Measurements from ENCODE around the gene TXNRD2. TPM values are rescaled to one million over a fixed set of nuclear protein-coding genes. Genes with fewer than 3 reads are reported as not detected.
A peak's percentile ranks its signal among the peaks of the same experiment; 100 is the strongest.

The TXNRD2 gene
- total RNA-seq, 1 experiment from 2014 or later: 23.0 TPM

DNA sequence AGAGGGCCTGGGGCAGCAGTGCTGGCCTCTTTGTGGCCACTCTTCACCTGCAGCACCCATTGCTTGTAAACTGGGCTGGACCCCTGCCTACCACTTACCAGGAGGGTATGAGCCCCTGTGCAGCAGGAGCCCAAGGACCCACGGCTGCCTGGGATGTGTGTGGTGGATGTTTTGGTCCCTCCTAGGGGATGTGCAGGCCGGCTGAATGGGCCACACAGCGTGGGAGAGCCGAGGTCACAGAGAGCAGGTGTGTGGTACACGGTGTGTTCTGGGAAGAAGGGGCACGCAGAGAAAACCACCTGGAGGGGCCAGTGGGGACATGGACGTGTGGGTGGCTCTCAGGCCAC lies 67.7 kb downstream of the TXNRD2 start:
- no peaks in the 10 kb centered on the region for H4K20me1 ChIP-seq (ENCODE audit: low read length)
- no peaks in the 10 kb centered on the region for H3K79me2 ChIP-seq (ENCODE audit: low read length)
- CTCF ChIA-PET: no interaction called here
- H3K4me3 ChIP-seq (ENCODE audit: low read length): no peak overlapping the region
- ATAC-seq (no peak), DNase-seq (no peak)
- no peaks in the 10 kb centered on the region for H3K9me2 ChIP-seq (replicated peaks; ENCODE audit: low read length)
- H3K4me1 ChIP-seq (ENCODE audit: insufficient read depth, low read length): peaks cover 4% of the 10 kb centered on the region; the same call in 1 of the 2 replicates
- TF ChIP-seq EZH2 (IDR thresholded peaks at IDR 0.05; ENCODE audit: low read length, unreplicated experiment) (no peak), EZH2phosphoT487 (IDR thresholded peaks at IDR 0.05; ENCODE audit: borderline replicate concordance, low read length) (no peak)
- TF ChIP-seq, protein P1, sequence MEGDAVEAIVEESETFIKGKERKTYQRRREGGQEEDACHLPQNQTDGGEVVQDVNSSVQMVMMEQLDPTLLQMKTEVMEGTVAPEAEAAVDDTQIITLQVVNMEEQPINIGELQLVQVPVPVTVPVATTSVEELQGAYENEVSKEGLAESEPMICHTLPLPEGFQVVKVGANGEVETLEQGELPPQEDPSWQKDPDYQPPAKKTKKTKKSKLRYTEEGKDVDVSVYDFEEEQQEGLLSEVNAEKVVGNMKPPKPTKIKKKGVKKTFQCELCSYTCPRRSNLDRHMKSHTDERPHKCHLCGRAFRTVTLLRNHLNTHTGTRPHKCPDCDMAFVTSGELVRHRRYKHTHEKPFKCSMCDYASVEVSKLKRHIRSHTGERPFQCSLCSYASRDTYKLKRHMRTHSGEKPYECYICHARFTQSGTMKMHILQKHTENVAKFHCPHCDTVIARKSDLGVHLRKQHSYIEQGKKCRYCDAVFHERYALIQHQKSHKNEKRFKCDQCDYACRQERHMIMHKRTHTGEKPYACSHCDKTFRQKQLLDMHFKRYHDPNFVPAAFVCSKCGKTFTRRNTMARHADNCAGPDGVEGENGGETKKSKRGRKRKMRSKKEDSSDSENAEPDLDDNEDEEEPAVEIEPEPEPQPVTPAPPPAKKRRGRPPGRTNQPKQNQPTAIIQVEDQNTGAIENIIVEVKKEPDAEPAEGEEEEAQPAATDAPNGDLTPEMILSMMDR (conservative IDR thresholded peaks at IDR 0.05; ENCODE audit: low read depth, low read length): no peak
- H3K9me3 ChIP-seq (ENCODE audit: low read length): no peaks in the 10 kb centered on the region
- no peak overlapping the region for H3K9ac ChIP-seq (ENCODE audit: low read length)
- H2AFZ ChIP-seq (ENCODE audit: low read length): no peak overlapping the region
- BruUV-seq (replicated peaks): no TSS peak
- POLR2A ChIA-PET (ENCODE audit: unreplicated experiment): no interaction called here
- H3K27ac ChIP-seq (ENCODE audit: low read length): no peak overlapping the region
- H3K4me2 ChIP-seq (ENCODE audit: low read length): no peak overlapping the region
- no peaks in the 10 kb centered on the region for H3F3A ChIP-seq (ENCODE audit: low read length, unreplicated experiment)
- no peaks in the 10 kb centered on the region for H3K27me3 ChIP-seq (ENCODE audit: low read length)
- no peaks in the 10 kb centered on the region for H3K36me3 ChIP-seq (ENCODE audit: low read depth, low read length)
- intact Hi-C loops (cut with micrococcal nuclease): no loop called here

DNA sequence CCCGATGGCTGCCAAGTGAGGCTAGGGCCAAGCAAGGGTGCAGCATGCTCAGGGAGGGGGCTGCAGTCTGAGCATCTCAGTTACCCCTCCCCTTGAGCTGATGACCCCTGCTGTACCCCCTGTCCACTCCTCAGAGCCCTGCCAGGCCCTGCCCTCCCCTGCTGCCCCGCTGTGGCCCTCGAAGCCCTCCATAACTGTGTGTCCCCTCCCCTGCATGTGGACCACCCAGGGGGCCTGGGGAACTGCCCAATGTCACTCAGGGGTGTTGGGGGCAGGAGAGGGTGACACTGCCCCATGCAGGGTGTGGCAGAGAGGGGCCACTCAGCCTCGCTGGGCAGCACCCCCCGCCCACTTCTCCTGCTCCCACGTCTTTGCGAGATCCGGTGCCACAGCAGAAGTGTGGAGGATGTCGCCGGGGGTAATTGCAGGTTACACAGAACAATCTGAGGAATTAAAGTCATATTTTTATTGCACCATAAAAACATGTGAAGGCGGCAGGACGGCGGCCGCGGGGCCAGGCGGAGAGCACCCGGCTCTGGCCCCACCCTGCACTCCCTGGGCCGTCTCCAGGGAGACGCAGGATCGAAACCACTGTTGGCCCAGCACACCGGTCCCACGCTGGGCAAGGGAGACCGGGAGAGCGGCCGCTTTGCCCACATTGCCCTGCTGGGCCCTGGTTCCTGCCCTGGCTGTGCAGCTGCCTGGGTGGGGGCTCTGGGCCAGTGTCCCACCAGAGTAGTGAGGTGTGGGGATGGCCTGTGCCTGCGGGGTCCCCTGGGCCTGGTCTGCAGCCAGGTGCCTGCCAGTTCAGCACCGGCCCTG lies 68.3 kb downstream of the TXNRD2 start:
- ATAC-seq (peak; percentile 50), DNase-seq (no peak)
- H3F3A ChIP-seq (ENCODE audit: low read length, unreplicated experiment): no peaks in the 10 kb centered on the region
- no peak overlapping the region for H3K4me2 ChIP-seq (ENCODE audit: low read length)
- no peak overlapping the region for H3K9ac ChIP-seq (ENCODE audit: low read length)
- H3K36me3 ChIP-seq (ENCODE audit: low read depth, low read length): no peaks in the 10 kb centered on the region
- H3K9me2 ChIP-seq (replicated peaks; ENCODE audit: low read length): no peaks in the 10 kb centered on the region
- H2AFZ ChIP-seq (ENCODE audit: low read length): no peak overlapping the region
- ChIA-PET POLR2A (ENCODE audit: unreplicated experiment) (no interaction called here), CTCF (no interaction called here)
- H3K9me3 ChIP-seq (ENCODE audit: low read length): no peaks in the 10 kb centered on the region
- intact Hi-C loops (cut with micrococcal nuclease): no loop called here
- no peaks in the 10 kb centered on the region for H4K20me1 ChIP-seq (ENCODE audit: low read length)
- H3K27me3 ChIP-seq (ENCODE audit: low read length): no peaks in the 10 kb centered on the region
- no peaks in the 10 kb centered on the region for H3K79me2 ChIP-seq (ENCODE audit: low read length)
- no peak overlapping the region for H3K27ac ChIP-seq (ENCODE audit: low read length)
- TF ChIP-seq EZH2phosphoT487 (IDR thresholded peaks at IDR 0.05; ENCODE audit: borderline replicate concordance, low read length) (no peak), EZH2 (IDR thresholded peaks at IDR 0.05; ENCODE audit: low read length, unreplicated experiment) (no peak)
- TF ChIP-seq, protein P1 (conservative IDR thresholded peaks at IDR 0.05; ENCODE audit: low read depth, low read length): no peak
- no peak overlapping the region for H3K4me3 ChIP-seq (ENCODE audit: low read length)
- no peaks in the 10 kb centered on the region for H3K4me1 ChIP-seq (ENCODE audit: insufficient read depth, low read length)
- no TSS peak for BruUV-seq (replicated peaks)

DNA sequence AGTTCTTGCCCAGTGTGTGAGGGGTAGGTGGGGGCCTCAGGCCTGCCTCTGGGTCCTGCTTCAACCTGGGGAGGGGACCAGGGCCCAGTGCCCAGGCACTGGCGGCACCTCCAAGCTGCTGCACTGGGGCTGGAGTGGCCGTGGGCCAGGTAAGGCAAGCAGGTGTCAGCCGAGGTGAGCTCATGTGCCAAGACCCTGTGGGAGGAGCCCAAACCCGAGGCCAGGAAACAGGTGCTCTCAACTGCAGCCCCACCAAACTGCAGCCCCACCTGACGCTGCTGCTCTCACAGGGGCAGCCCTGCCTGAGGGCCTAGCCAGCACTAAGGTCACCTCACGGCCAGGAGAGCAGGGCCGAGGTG lies 68.9 kb downstream of the TXNRD2 start:
- Histone ChIP-seq H3F3A (ENCODE audit: low read length, unreplicated experiment) (no peaks in the 10 kb centered on the region), H3K9me3 (ENCODE audit: low read length) (no peaks in the 10 kb centered on the region), H4K20me1 (ENCODE audit: low read length) (no peaks in the 10 kb centered on the region), H3K4me1 (ENCODE audit: insufficient read depth, low read length) (no peaks in the 10 kb centered on the region), H3K27ac (ENCODE audit: low read length) (no peak overlapping the region), H3K4me3 (ENCODE audit: low read length) (no peak overlapping the region), H3K79me2 (ENCODE audit: low read length) (no peaks in the 10 kb centered on the region), H3K9me2 (replicated peaks; ENCODE audit: low read length) (no peaks in the 10 kb centered on the region), H2AFZ (ENCODE audit: low read length) (no peak overlapping the region), H3K27me3 (ENCODE audit: low read length) (no peaks in the 10 kb centered on the region), H3K36me3 (ENCODE audit: low read depth, low read length) (no peaks in the 10 kb centered on the region), H3K4me2 (ENCODE audit: low read length) (no peak overlapping the region), H3K9ac (ENCODE audit: low read length) (no peak overlapping the region)
- ATAC-seq (no peak), DNase-seq (no peak)
- no TSS peak for BruUV-seq (replicated peaks)
- TF ChIP-seq EZH2phosphoT487 (IDR thresholded peaks at IDR 0.05; ENCODE audit: borderline replicate concordance, low read length): no peak
- TF ChIP-seq, protein P1 (conservative IDR thresholded peaks at IDR 0.05; ENCODE audit: low read depth, low read length): no peak
- TF ChIP-seq EZH2 (IDR thresholded peaks at IDR 0.05; ENCODE audit: low read length, unreplicated experiment): no peak
- intact Hi-C loops (cut with micrococcal nuclease): no loop called here
- CTCF ChIA-PET: no interaction called here
- POLR2A ChIA-PET (ENCODE audit: unreplicated experiment): no interaction called here

All from PC-3 (cell line).